Uterus (tissue), 2 donors: ENCODE measurements around the gene SEPTIN11.

ENCODE experiments used
- POLR2A ChIP-seq, 2 donors: fragments of 450-650 bp; IDR thresholded peaks; one replicate each; pipeline ENCODE4 v1.6.1; 2016; ENCODE audit warnings: antibody characterized with exemption in 2 of 2, mild to moderate bottlenecking in 1 of 2, moderate library complexity in 1 of 2
- TF ChIP-seq, protein P1 (sequence below), 4 experiments: fragments of 200-600 bp in 2 of 4; fragments of 450-650 bp in 2 of 4; sonication (generic) in 2 of 4; IDR thresholded peaks; one replicate each; pipeline ENCODE4 v1.5.1; 2016 to 2019; ENCODE audit warnings: antibody characterized with exemption in 4 of 4, mild to moderate bottlenecking in 2 of 4, moderate library complexity in 1 of 4

DNA sequence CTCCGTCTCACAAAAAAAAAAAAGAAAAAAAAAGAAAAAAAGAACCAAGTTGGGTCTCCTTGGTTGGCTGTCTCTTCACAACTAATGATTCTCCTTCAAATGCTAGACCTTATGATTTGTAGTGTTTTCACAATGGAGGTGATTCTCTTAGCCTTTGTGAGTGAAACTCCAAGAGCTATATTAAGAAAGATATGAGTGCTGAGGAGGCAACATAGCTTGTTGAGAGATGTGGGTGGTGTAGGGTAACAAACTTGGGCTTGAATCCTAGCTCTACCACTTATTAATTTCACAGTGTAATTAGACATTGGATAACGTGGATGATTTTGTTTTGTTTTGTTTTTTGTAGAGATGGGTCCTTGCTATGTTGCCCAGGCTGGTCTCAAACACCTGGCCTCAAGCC is 10.4 kb upstream of the SEPTIN11 start:
- TF ChIP-seq, protein P1, sequence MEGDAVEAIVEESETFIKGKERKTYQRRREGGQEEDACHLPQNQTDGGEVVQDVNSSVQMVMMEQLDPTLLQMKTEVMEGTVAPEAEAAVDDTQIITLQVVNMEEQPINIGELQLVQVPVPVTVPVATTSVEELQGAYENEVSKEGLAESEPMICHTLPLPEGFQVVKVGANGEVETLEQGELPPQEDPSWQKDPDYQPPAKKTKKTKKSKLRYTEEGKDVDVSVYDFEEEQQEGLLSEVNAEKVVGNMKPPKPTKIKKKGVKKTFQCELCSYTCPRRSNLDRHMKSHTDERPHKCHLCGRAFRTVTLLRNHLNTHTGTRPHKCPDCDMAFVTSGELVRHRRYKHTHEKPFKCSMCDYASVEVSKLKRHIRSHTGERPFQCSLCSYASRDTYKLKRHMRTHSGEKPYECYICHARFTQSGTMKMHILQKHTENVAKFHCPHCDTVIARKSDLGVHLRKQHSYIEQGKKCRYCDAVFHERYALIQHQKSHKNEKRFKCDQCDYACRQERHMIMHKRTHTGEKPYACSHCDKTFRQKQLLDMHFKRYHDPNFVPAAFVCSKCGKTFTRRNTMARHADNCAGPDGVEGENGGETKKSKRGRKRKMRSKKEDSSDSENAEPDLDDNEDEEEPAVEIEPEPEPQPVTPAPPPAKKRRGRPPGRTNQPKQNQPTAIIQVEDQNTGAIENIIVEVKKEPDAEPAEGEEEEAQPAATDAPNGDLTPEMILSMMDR (IDR thresholded peaks at IDR 0.05), result no peak
- no peak for TF ChIP-seq POLR2A (IDR thresholded peaks at IDR 0.05)
